GM23338 (cell line): ENCODE measurements around the gene SLC37A1. TPM values are rescaled to one million over a fixed set of nuclear protein-coding genes. Genes with fewer than 3 reads are reported as not detected.

Experiments used
- ATAC-seq: fragments of 200-7000 bp; cut with Tn5 transposase; 3 replicates; pipeline ENCODE4 v1.9.1; 2020
- DNase-seq: peaks from one replicate; pipeline ENCODE4 v3.0.0-alpha.2; 2015; ENCODE audit warnings: low spot score
- H2AFZ ChIP-seq: fragments of 200-600 bp; sonication (generic); 2 replicates; pipeline ENCODE4 v1.8.0; 2016; ENCODE audit warnings: antibody characterized with exemption, mild to moderate bottlenecking, moderate library complexity
- H3F3A ChIP-seq: fragments of 200-600 bp; sonication (generic); replicated peaks from 2 replicates; pipeline ENCODE4 v1.8.0; 2017; ENCODE audit warnings: antibody characterized with exemption, mixed run types, low read depth
- H3K27ac ChIP-seq: fragments of 200-600 bp; sonication (generic); 2 replicates; pipeline ENCODE4 v1.6.1; 2016; ENCODE audit warnings: low read depth
- H3K27me3 ChIP-seq: fragments of 200-600 bp; sonication (generic); 2 replicates; pipeline ENCODE4 v1.8.0; 2016; ENCODE audit warnings: mild to moderate bottlenecking, mixed run types, moderate library complexity; ENCODE audit not compliant: insufficient read depth
- H3K36me3 ChIP-seq: fragments of 200-600 bp; sonication (generic); 2 replicates; pipeline ENCODE4 v1.8.0; 2016; ENCODE audit warnings: mild to moderate bottlenecking; ENCODE audit not compliant: insufficient read depth
- H3K4me1 ChIP-seq: fragments of 200-600 bp; sonication (generic); 2 replicates; pipeline ENCODE4 v1.8.0; 2016; ENCODE audit warnings: mild to moderate bottlenecking, moderate library complexity; ENCODE audit not compliant: insufficient read depth
- H3K4me2 ChIP-seq: fragments of 200-600 bp; sonication (generic); 2 replicates; pipeline ENCODE4 v1.7.1; 2017; ENCODE audit warnings: mixed run types
- H3K4me3 ChIP-seq: fragments of 200-600 bp; sonication (generic); 2 replicates; pipeline ENCODE4 v1.6.1; 2016; ENCODE audit warnings: mixed run types
- H3K79me2 ChIP-seq: fragments of 200-600 bp; sonication (generic); replicated peaks from 2 replicates; pipeline ENCODE4 v1.8.0; 2017; ENCODE audit warnings: mild to moderate bottlenecking; ENCODE audit not compliant: insufficient read depth
- H3K9me2 ChIP-seq: fragments of 200-600 bp; sonication (generic); 2 replicates; pipeline ENCODE4 v1.8.0; 2017; ENCODE audit not compliant: insufficient read depth
- H4K20me1 ChIP-seq: fragments of 200-600 bp; sonication (generic); replicated peaks from 2 replicates; pipeline ENCODE4 v1.8.0; 2017; ENCODE audit warnings: mild to moderate bottlenecking; ENCODE audit not compliant: insufficient read depth
- H3K27ac Mint-ChIP-seq: 2 replicates; pipeline ENCODE4 v1.8.0; 2020; ENCODE audit warnings: inconsistent platforms, mild to moderate bottlenecking, moderate library complexity, mixed read lengths
- H3K27me3 Mint-ChIP-seq: 3 replicates; pipeline ENCODE4 v1.8.0; 2022; ENCODE audit warnings: low read depth, mild to moderate bottlenecking, moderate library complexity, mixed read lengths, inconsistent platforms; ENCODE audit not compliant: insufficient read depth, poor library complexity
- H3K36me3 Mint-ChIP-seq: 3 replicates; pipeline ENCODE4 v1.8.0; 2021; ENCODE audit warnings: low read depth, mild to moderate bottlenecking, inconsistent platforms, moderate library complexity, mixed read lengths
- H3K4me1 Mint-ChIP-seq: 3 replicates; pipeline ENCODE4 v1.8.0; 2020; ENCODE audit warnings: mild to moderate bottlenecking, inconsistent platforms, mixed read lengths
- H3K4me3 Mint-ChIP-seq: 3 replicates; pipeline ENCODE4 v1.8.0; 2021; ENCODE audit warnings: moderate library complexity, mild to moderate bottlenecking, inconsistent platforms, mixed read lengths
- H3K9me3 Mint-ChIP-seq: 3 replicates; pipeline ENCODE4 v1.8.0; 2020; ENCODE audit warnings: moderate library complexity, mild to moderate bottlenecking, inconsistent platforms, mixed read lengths
- CREB1 ChIP-seq: fragments of 250-450 bp; sonication (Bioruptor Pico); IDR thresholded peaks from 2 replicates; pipeline ENCODE4 v1.5.0; 2020; ENCODE audit warnings: low read depth, mild to moderate bottlenecking, moderate library complexity
- EZH2 ChIP-seq: fragments of 200-600 bp; sonication (generic); IDR thresholded peaks from one replicate; pipeline ENCODE4 v1.8.0; 2017; ENCODE audit warnings: antibody characterized with exemption, mild to moderate bottlenecking, low read depth; ENCODE audit not compliant: unreplicated experiment
- EZH2phosphoT487 ChIP-seq: fragments of 200-600 bp; sonication (generic); IDR thresholded peaks from one replicate; pipeline ENCODE4 v1.8.1; 2018; ENCODE audit warnings: antibody characterized with exemption; ENCODE audit not compliant: unreplicated experiment
- JUNB ChIP-seq: IDR thresholded peaks from one replicate; pipeline ENCODE4 v1.6.1; 2016; ENCODE audit warnings: antibody characterized with exemption; ENCODE audit not compliant: unreplicated experiment
- NANOG ChIP-seq: IDR thresholded peaks from 2 replicates; pipeline ENCODE4 v1.6.1; 2016; ENCODE audit warnings: antibody characterized with exemption, borderline replicate concordance
- POLR2AphosphoS5 ChIP-seq: IDR thresholded peaks from 2 replicates; pipeline ENCODE4 v1.6.1; 2016; ENCODE audit warnings: antibody characterized with exemption, low read depth
- STAT1 ChIP-seq: IDR thresholded peaks from one replicate; pipeline ENCODE4 v1.6.1; 2016; ENCODE audit warnings: antibody characterized with exemption; ENCODE audit not compliant: unreplicated experiment
- ZNF114 ChIP-seq: fragments of 250-450 bp; sonication (Bioruptor Pico); IDR thresholded peaks from 2 replicates; pipeline ENCODE4 v1.5.0; 2020; ENCODE audit warnings: mild to moderate bottlenecking, moderate library complexity
- ZNF331 ChIP-seq: fragments of 250-450 bp; sonication (Bioruptor Pico); IDR thresholded peaks from 2 replicates; pipeline ENCODE4 v1.5.0; 2020; ENCODE audit warnings: low read depth, mild to moderate bottlenecking, moderate library complexity
- polyA plus RNA-seq: library from polyadenylated mRNA; unstranded; fragments of >200 nt; fragmentation: Nextera tagmentation; extraction: Ambion mirVana; gene quantifications from 2 replicates; pipeline ENCODE4 v1.2.1, GENCODE V29; 2016
- total RNA-seq: library from RNA; depleted of rRNA; stranded (reverse); fragments of >200 nt; shearing (Covaris generic); gene quantifications from 2 replicates; pipeline ENCODE4 v1.2.3, GENCODE V29; 2014
- TF ChIP-seq, protein P1 (sequence below): fragments of 250-450 bp; sonication (Bioruptor Pico); IDR thresholded peaks from 2 replicates; pipeline ENCODE4 v1.5.0; 2020; ENCODE audit warnings: mild to moderate bottlenecking, moderate library complexity
- TF ChIP-seq, protein P2 (sequence below), 2 experiments: fragments of 200-600 bp in 1 of 2; sonication (generic) in 1 of 2; conservative IDR thresholded peaks; 2 replicates each; pipeline versions ENCODE4 v1.5.1 to v1.6.1; 2016 to 2017; ENCODE audit warnings: antibody characterized with exemption in 2 of 2, low read depth in 2 of 2, mild to moderate bottlenecking in 2 of 2, moderate library complexity in 1 of 2
- TF ChIP-seq, protein P3 (sequence below): IDR thresholded peaks from one replicate; pipeline ENCODE4 v1.6.1; 2018; ENCODE audit warnings: antibody characterized with exemption; ENCODE audit not compliant: unreplicated experiment
- TF ChIP-seq, protein P4 (sequence below): IDR thresholded peaks from 2 replicates; pipeline ENCODE4 v1.6.1; 2016; ENCODE audit warnings: antibody characterized with exemption

SLC37A1 gene
- total and polyA plus RNA-seq, 2 experiments from 2014 or later: 14.0 to 30.3 TPM

DNA sequence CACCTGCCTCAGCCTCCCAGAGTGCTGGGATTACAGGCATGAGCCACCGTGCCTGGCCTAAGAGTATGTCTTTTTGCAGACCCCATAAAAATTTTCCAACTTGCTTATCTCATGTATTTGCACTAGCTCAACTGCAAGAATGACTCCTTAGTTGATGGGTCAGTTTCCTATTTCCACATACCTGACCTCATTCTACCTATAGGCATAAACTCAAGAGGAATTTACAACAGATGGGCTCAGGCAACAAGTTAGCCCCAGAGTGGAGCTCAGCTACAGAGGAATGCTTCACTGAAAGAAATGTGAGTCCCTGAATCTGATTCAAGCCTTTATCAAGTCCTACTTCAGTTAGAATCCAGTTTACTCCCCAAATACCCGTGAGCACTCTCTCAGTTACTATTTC, 5.3 kb upstream of the SLC37A1 start:
- H3K4me1 Mint-ChIP-seq: peaks cover 12% of the 10 kb centered on the region
- H3K4me1 ChIP-seq: 0 out of 2 replicates have a peak, but pooled peaks cover 5% of the 10 kb centered on the region
- DNase-seq (no peak), ATAC-seq (no peak)
- peaks cover 4% of the 10 kb centered on the region for H3K27me3 Mint-ChIP-seq
- TF ChIP-seq CREB1 (CRISPR knock-in tag): no peak
- TF ChIP-seq, protein P1, sequence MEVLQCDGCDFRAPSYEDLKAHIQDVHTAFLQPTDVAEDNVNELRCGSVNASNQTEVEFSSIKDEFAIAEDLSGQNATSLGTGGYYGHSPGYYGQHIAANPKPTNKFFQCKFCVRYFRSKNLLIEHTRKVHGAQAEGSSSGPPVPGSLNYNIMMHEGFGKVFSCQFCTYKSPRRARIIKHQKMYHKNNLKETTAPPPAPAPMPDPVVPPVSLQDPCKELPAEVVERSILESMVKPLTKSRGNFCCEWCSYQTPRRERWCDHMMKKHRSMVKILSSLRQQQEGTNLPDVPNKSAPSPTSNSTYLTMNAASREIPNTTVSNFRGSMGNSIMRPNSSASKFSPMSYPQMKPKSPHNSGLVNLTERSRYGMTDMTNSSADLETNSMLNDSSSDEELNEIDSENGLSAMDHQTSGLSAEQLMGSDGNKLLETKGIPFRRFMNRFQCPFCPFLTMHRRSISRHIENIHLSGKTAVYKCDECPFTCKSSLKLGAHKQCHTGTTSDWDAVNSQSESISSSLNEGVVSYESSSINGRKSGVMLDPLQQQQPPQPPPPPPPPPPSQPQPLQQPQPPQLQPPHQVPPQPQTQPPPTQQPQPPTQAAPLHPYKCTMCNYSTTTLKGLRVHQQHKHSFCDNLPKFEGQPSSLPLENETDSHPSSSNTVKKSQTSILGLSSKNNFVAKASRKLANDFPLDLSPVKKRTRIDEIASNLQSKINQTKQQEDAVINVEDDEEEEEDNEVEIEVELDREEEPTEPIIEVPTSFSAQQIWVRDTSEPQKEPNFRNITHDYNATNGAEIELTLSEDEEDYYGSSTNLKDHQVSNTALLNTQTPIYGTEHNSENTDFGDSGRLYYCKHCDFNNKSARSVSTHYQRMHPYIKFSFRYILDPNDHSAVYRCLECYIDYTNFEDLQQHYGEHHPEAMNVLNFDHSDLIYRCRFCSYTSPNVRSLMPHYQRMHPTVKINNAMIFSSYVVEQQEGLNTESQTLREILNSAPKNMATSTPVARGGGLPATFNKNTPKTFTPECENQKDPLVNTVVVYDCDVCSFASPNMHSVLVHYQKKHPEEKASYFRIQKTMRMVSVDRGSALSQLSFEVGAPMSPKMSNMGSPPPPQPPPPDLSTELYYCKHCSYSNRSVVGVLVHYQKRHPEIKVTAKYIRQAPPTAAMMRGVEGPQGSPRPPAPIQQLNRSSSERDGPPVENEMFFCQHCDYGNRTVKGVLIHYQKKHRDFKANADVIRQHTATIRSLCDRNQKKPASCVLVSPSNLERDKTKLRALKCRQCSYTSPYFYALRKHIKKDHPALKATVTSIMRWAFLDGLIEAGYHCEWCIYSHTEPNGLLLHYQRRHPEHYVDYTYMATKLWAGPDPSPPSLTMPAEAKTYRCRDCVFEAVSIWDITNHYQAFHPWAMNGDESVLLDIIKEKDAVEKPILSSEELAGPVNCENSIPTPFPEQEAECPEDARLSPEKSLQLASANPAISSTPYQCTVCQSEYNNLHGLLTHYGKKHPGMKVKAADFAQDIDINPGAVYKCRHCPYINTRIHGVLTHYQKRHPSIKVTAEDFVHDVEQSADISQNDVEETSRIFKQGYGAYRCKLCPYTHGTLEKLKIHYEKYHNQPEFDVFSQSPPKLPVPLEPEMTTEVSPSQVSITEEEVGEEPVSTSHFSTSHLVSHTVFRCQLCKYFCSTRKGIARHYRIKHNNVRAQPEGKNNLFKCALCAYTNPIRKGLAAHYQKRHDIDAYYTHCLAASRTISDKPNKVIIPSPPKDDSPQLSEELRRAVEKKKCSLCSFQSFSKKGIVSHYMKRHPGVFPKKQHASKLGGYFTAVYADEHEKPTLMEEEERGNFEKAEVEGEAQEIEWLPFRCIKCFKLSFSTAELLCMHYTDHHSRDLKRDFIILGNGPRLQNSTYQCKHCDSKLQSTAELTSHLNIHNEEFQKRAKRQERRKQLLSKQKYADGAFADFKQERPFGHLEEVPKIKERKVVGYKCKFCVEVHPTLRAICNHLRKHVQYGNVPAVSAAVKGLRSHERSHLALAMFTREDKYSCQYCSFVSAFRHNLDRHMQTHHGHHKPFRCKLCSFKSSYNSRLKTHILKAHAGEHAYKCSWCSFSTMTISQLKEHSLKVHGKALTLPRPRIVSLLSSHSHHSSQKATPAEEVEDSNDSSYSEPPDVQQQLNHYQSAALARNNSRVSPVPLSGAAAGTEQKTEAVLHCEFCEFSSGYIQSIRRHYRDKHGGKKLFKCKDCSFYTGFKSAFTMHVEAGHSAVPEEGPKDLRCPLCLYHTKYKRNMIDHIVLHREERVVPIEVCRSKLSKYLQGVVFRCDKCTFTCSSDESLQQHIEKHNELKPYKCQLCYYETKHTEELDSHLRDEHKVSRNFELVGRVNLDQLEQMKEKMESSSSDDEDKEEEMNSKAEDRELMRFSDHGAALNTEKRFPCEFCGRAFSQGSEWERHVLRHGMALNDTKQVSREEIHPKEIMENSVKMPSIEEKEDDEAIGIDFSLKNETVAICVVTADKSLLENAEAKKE: no peak
- TF ChIP-seq, protein P2, sequence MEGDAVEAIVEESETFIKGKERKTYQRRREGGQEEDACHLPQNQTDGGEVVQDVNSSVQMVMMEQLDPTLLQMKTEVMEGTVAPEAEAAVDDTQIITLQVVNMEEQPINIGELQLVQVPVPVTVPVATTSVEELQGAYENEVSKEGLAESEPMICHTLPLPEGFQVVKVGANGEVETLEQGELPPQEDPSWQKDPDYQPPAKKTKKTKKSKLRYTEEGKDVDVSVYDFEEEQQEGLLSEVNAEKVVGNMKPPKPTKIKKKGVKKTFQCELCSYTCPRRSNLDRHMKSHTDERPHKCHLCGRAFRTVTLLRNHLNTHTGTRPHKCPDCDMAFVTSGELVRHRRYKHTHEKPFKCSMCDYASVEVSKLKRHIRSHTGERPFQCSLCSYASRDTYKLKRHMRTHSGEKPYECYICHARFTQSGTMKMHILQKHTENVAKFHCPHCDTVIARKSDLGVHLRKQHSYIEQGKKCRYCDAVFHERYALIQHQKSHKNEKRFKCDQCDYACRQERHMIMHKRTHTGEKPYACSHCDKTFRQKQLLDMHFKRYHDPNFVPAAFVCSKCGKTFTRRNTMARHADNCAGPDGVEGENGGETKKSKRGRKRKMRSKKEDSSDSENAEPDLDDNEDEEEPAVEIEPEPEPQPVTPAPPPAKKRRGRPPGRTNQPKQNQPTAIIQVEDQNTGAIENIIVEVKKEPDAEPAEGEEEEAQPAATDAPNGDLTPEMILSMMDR (conservative IDR thresholded peaks at IDR 0.05; ENCODE audit: low read depth in 2 of 2): no peak
- TF ChIP-seq EZH2phosphoT487: no peak
- TF ChIP-seq ZNF114 (CRISPR knock-in tag): no peak
- TF ChIP-seq, protein P3, sequence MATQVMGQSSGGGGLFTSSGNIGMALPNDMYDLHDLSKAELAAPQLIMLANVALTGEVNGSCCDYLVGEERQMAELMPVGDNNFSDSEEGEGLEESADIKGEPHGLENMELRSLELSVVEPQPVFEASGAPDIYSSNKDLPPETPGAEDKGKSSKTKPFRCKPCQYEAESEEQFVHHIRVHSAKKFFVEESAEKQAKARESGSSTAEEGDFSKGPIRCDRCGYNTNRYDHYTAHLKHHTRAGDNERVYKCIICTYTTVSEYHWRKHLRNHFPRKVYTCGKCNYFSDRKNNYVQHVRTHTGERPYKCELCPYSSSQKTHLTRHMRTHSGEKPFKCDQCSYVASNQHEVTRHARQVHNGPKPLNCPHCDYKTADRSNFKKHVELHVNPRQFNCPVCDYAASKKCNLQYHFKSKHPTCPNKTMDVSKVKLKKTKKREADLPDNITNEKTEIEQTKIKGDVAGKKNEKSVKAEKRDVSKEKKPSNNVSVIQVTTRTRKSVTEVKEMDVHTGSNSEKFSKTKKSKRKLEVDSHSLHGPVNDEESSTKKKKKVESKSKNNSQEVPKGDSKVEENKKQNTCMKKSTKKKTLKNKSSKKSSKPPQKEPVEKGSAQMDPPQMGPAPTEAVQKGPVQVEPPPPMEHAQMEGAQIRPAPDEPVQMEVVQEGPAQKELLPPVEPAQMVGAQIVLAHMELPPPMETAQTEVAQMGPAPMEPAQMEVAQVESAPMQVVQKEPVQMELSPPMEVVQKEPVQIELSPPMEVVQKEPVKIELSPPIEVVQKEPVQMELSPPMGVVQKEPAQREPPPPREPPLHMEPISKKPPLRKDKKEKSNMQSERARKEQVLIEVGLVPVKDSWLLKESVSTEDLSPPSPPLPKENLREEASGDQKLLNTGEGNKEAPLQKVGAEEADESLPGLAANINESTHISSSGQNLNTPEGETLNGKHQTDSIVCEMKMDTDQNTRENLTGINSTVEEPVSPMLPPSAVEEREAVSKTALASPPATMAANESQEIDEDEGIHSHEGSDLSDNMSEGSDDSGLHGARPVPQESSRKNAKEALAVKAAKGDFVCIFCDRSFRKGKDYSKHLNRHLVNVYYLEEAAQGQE: no peak
- TF ChIP-seq NANOG: no peak
- no peak for TF ChIP-seq EZH2
- TF ChIP-seq, protein P4, sequence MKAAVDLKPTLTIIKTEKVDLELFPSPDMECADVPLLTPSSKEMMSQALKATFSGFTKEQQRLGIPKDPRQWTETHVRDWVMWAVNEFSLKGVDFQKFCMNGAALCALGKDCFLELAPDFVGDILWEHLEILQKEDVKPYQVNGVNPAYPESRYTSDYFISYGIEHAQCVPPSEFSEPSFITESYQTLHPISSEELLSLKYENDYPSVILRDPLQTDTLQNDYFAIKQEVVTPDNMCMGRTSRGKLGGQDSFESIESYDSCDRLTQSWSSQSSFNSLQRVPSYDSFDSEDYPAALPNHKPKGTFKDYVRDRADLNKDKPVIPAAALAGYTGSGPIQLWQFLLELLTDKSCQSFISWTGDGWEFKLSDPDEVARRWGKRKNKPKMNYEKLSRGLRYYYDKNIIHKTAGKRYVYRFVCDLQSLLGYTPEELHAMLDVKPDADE: no peak
- TF ChIP-seq POLR2AphosphoS5: no peak
- TF ChIP-seq ZNF331 (CRISPR knock-in tag): no peak
- TF ChIP-seq STAT1: no peak
- no peak for TF ChIP-seq JUNB
- H4K20me1 ChIP-seq: no peaks in the 10 kb centered on the region
- H3K9me3 Mint-ChIP-seq: no peaks in the 10 kb centered on the region
- H3K4me2 ChIP-seq: no peak overlapping the region
- H3K79me2 ChIP-seq: no peaks in the 10 kb centered on the region
- no peaks in the 10 kb centered on the region for H3K9me2 ChIP-seq
- H3K4me3 Mint-ChIP-seq: no peak overlapping the region
- peaks cover 11% of the 10 kb centered on the region; the same call in 1 of the 2 replicates for H3F3A ChIP-seq
- H3K27ac Mint-ChIP-seq: no peak overlapping the region
- H3K36me3 Mint-ChIP-seq: no peaks in the 10 kb centered on the region; the same call in 2 of the 3 replicates
- no peaks in the 10 kb centered on the region for H3K36me3 ChIP-seq
- H3K27me3 ChIP-seq: peaks cover 12% of the 10 kb centered on the region; the same call in 1 of the 2 replicates
- H2AFZ ChIP-seq: no peak overlapping the region
- no peak overlapping the region for H3K27ac ChIP-seq
- H3K4me3 ChIP-seq: no peak overlapping the region
